ENCODE measurements around the gene HDLBP.
"Not testable (repeated sequence)": the region's sequence is repeated elsewhere in the genome, so short reads cannot be mapped to it uniquely, and the experiment has no call there.

HDLBP gene

GRCh38 chr2:241329669-241330615 lies 14.5 kb upstream of the HDLBP start:
- no peak for DNase-seq (ENCODE audit: low read depth)

- no peak for DNase-seq (ENCODE audit: low read depth)
Measured at GRCh38 chr2:241325257-241325656, 9.8 kb upstream of the HDLBP start.

GRCh38 chr2:241324775-241325174 lies 9.3 kb upstream of the HDLBP start:
- no peak for DNase-seq (ENCODE audit: low read depth)

GRCh38 chr2:241323778-241324177 lies 8.3 kb upstream of the HDLBP start:
- DNase-seq (ENCODE audit: low read depth), result no peak

GRCh38 chr2:241321886-241322285 lies 6.4 kb upstream of the HDLBP start:
- no peak for DNase-seq (ENCODE audit: low read depth)

GRCh38 chr2:241321033-241321432 lies 5.6 kb upstream of the HDLBP start:
- DNase-seq (ENCODE audit: low read depth), result no peak

- no peak for DNase-seq (ENCODE audit: low read depth)
Measured at GRCh38 chr2:241320394-241320793, 4.9 kb upstream of the HDLBP start.

- not testable (repeated sequence) for DNase-seq (ENCODE audit: low read depth)
Measured at GRCh38 chr2:241318830-241319229, 3.4 kb upstream of the HDLBP start.

GRCh38 chr2:241317391-241317790 lies 1.9 kb upstream of the HDLBP start:
- DNase-seq (ENCODE audit: low read depth), result no peak

GRCh38 chr2:241316825-241317224 lies 1.4 kb upstream of the HDLBP start:
- no peak for DNase-seq (ENCODE audit: low read depth)

- peak; percentile 47 for DNase-seq (ENCODE audit: low read depth)
Measured at GRCh38 chr2:241315879-241316631, 583 bp upstream of the HDLBP start, which contains the start of gene SEPTIN2. SEPTIN2 (plus strand) TSS chr2:241315925; CDS start chr2:241324233, 8,308 bp downstream.

GRCh38 chr2:241314226-241315092 lies 1.0 kb downstream of the HDLBP start:
- DNase-seq (ENCODE audit: low read depth), result no peak

GRCh38 chr2:241313543-241314095 lies 1.9 kb downstream of the HDLBP start:
- no peak for DNase-seq (ENCODE audit: low read depth)

- DNase-seq (ENCODE audit: low read depth), result no peak
Measured at GRCh38 chr2:241312082-241312481, 3.4 kb downstream of the HDLBP start.

GRCh38 chr2:241310917-241311566 lies 4.4 kb downstream of the HDLBP start:
- no peak for DNase-seq (ENCODE audit: low read depth)

- DNase-seq (ENCODE audit: low read depth), result peak; percentile 27
Measured at GRCh38 chr2:241309684-241310117, 5.8 kb downstream of the HDLBP start.

- no peak for DNase-seq (ENCODE audit: low read depth)
Measured at GRCh38 chr2:241308832-241309500, 6.5 kb downstream of the HDLBP start.

GRCh38 chr2:241308267-241308666 lies 7.2 kb downstream of the HDLBP start:
- DNase-seq (ENCODE audit: low read depth), result no peak

- no peak for DNase-seq (ENCODE audit: low read depth)
Measured at GRCh38 chr2:241307055-241307454, 8.4 kb downstream of the HDLBP start.

GRCh38 chr2:241304039-241304670 lies 11.3 kb downstream of the HDLBP start:
- no peak for DNase-seq (ENCODE audit: low read depth)
